HG03025 (cell line): ENCODE data around the gene PRKRA.
"Not testable (repeated sequence)": the region's sequence is repeated elsewhere in the genome, so short reads cannot be mapped to it uniquely, and the experiment has no call there.

Experiments used
- ATAC-seq: cut with Tn5 transposase; IDR thresholded peaks from one replicate; pipeline ENCODE4 v1.9.1; 2021; ENCODE audit warnings: mild to moderate bottlenecking, moderate library complexity; ENCODE audit not compliant: unreplicated experiment, low FRiP score

PRKRA gene

DNA sequence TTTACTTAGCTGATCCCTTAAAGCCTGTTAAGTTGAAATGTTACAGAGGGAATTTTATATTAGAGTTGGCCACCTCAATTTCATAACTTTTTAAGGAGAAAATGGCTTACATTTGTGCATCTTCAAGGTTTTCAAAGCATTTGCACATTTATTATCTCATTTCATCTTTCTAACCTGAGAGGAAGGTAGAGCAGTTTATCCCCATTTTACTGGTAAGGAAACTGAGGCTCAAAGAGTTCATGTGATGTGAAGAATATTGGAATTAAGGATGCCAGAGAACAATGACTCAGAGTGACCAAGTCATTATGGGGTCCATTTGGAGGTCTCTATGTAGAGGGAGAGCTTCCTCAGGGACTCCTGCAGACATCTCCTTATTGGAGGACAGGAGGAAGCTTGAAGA, 35.0 kb downstream of the PRKRA start:
- ATAC-seq: no peak

DNA sequence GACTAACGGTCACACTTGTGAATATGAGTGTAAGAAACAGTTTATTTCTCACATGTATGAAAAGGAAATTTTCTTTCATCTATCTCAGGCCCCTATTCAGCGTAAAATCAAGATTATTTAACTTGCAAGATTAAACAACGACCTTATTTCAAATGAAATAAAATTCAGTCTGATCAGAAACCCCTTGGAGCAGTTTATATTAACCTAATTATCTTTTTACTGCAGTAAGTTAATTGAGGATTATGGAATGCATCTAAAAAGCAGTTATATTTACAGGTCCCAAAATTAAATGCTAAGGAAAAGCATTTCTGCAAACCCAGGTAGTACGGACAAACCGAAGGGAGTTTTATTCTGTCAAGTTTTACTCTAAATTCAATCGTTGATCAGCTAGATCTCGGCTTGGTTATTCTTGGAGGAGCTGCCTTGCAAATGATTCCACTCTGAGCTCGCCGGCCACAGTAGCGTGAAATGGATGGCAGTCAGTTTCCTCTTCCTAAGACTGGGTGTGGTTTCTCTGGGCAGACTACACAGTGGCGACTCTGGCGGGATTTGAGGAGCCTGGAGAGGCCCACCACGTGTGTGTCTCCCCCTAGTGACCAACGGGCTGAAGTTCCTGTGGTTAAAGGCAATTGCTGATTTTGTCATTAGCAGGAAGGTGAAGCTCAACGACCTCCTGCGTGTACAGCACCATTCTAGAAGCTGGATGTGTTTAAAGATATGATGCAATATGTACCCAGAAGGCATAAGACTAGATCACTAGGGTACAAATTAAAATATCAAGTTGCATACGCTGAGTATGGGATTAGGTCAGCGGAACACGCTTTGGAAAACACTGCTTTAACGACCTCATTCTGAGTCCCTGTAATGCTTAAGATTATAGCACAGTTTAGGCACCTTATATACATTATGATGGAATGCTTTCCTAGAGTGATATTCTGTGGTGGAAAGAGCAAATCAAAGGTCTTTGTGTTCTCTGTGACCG, 36.4 kb downstream of the PRKRA start:
- peak; percentile 83 for ATAC-seq

DNA sequence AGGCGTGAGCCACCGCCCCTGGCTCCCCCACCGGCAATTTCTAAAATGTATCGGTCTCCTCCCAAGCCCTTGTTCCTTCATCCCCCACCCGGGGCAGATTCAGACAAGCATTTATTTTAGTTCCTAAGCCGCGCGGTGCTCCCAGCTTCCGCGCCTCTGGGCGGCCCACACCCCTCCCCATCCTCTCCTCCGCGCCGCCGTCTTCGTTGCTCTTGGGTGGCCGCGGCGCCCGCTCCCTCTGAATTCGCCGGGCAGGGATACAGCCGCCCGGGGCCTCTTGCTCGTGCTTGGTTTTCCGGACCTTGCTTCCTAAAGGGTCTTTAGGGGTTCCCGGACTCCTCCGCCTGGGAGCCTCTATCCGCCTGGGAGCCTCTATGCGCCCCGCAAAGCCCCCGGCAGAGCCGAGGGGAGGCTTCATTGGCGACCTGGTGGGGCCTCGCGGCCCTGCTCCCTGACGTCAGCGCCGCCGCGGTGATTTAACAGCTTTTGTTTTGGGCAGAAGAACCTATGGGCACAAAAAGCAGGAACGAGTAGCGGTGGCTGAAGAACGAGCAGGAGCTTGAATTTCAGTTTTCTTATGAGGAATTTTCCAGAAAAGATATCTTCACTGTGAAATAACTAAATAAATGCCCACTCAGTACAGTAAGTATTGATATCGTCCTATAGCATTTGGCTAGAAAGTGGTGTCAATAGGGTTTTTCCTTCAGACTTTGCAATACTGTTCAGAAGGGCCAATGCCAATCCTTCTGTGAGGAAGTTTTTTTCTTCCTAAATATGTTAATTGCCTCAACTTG, 37.3 kb downstream of the PRKRA start:
- peak; percentile 82 for ATAC-seq

DNA sequence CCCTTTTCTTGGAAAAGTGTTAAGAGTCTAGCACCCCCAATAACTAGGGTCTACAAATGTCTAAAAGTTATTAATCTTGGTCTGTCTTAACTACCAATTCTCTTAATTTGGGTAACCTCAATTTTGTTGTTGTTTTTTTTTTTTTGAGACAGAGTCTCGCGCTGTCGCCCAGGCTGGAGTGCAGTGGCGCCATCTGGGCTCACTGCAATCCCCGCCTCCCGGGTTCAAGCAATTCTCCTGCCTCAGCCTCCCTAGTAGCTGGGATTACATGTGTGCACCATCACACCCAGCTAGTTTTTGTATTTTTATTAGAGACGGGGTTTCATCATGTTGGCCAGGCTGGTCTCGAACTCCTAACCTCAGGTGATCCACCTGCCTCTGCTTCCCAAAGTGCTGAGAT, 38.5 kb downstream of the PRKRA start:
- ATAC-seq: not testable (repeated sequence)

DNA sequence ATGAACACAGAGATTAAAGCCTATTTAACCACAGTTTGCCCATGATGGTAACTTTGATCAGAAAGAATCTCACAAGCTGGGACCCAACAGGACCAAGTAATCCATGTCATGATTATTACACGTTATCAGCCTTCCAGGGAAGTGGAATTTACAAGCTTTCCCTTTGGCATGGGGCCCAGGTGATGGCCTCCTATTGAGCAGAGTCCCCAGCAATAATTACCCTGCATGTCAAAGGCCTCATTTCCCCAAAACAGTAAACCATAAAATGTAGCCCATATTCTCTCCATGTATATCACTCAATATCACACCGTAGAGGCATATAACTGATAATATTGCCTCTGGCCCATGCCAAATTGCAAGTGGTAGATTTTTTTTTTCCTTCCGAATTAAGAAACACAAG, 38.9 kb downstream of the PRKRA start:
- no peak for ATAC-seq

DNA sequence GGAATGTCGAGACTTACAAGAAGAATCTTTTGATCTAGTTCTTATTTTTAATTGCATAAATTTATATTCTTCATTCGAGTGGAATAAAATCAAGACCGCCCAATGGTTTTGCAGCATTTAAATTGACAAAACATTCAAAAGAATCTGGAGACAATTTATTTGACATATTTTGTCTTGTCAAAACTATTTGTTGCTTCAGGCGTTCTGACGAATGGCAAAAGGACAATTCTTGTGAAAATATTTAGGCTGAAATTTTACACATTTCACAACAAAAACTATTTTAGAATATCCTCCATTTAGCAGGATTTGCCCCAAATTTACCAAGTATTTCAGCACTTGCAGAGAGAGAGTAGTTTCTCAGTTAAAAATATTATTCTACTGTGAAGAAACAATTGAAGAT, 41.7 kb downstream of the PRKRA start:
- ATAC-seq: no peak

DNA sequence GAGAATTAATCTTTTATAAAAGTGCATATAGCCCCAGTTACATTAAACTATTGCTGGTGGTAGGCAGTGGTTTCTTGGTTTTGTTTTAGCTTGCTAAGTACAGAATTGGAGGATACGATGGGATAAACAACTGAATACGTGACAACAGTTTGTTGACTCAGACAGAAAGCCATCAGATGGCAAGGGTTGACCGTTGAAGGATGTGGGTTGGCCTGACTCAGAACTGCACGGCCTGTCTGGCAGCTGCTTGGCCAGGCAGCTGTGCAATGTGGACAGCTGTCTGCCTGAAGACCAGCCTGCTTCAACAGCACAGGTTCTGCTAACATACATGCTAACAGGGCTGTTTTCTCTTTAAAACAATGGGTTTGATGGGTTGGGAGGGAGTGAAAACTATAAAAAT, 46.6 kb downstream of the PRKRA start:
- peak; percentile 99 for ATAC-seq

DNA sequence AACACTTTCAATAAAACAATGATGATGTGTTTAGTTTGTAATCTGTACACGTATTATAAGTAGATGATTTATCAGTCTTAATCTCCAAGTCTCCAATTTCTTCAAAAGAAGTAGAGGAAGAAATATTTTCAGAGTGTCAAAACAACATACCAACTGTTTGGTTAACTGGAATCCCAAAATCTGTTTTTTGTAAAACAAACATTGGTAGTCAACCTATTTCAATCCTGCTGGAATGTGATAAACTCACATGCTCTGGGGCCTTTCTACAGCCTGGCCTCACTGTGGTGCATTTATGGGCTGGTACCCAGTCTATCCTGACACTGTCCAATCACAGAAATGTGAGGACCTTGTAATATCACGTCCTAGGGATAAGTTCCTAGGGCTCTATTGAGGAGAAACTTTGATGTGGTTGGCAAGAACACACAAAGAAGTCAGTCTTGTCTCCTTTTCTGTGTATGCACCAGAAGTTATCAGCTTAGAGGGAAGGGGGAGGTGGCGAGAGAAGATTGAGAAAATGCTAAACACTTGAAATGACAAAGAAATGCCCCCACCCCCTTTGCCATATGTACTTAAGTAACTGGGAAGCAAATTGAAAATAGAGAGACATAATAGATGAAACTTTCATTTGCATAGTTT, 47.2 kb downstream of the PRKRA start:
- ATAC-seq: peak; percentile 42

DNA sequence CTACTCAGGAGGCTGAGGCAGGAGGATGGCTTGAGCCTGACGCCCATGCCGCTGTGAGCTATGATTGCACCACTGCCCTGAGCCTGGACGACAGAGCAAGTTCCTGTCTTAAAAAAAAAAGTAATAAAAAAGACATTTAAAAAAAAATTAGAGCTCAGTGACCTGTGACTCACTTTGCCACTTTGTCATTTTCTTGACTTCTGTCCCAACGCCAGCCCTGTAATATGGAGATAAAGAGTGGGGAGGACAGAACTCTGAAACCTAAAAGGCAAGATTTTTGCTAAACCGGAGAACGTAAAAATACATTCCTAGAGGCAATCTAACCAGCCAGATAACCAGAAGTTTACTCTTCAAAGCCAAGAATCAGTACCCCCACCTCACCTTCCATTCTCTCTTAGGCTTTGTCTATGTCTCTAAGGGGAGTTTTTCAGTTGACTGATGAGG, 49.0 kb downstream of the PRKRA start:
- ATAC-seq: no peak

DNA sequence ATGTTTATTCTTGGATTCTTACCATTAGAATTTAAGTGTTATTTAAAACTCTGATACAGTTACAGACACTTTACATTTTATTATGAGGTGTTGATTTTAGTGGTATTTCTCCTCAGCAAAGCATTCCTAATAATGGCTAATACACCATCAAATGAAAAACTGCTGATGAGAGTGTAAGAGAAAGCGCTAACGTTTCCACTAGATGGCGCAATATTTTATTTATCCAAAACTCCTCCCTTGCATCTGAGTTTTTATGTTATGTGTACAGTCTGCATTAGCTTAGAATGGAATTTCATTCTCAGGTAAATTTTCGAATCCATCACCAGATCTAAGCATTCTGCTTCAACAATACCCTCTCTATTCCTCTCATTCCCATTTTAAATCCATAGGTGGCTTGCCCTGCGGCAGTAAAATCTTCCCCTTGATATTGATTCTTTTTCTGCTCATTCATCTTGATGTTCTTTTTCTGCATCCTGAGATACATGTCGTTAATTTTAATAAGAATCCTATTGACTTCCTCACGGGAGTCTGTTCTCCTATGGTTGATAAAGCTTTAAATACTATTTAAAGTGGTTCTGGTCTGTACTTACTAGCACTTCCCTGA, 53.9 kb downstream of the PRKRA start:
- ATAC-seq: no peak

DNA sequence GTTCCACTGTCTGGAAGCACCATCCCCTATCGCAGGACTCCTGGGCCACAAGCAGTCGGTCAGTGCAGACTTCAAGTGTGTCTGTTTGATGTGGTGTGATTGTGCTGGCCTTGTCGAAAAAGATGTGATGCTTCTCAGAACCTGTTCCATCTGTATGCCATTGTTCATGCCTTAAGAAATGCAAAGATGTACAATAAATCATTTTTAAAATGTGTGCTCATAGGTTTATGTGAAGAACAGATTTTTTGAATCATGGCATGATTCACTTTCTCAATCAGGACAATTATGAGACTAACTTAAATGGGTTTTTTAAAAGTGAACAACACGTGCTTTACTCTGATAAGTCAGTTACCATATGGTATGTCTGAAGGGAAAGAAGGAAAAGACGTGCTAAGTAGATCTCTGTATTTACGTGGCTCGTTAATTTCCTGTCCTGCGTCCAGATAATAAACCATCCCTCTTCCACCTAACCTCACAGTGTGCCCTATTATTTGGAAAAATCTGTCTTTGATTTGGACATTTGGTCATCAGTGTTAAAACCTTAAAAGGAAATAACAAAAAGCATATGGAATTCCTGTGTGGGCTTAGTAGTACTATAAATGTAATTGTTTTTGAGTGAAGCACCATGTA, 54.9 kb downstream of the PRKRA start:
- no peak for ATAC-seq

DNA sequence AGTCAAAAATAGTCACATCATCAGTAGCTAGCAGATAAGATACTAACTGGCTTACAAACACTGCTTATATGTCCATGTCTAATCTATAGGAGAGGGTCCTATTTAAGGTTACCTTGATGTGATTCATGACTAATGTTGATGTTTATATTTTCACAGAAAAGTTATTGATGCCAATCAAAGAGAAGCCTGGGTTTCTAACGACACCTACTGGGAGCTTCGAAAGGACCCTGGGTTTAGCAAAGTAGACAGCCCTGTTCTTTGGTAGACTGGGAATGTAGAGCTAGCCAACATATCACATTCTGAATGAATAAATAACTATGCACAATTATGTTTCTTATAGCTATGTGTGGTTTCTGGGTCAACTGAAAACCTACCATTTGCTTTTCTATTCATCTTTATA, 55.7 kb downstream of the PRKRA start:
- no peak for ATAC-seq

DNA sequence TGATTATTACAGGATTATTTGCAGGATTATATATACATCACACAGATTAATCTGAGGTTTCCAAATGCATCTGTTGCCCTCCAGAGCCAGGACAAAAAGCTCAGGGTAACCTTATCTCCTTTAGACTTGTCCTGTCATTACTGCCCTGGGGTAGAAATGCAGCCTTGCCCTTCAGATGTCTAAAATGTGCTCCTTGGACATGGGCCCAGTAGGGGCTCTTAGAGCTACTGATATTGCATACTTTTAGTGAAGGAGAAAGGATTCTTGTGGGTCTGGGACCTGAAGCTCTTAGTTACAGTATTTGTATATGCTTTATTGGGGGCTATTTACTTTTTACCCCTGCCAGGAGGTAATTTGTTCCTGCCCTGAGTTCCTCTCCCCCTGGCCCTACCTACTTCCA, 56.1 kb downstream of the PRKRA start:
- no peak for ATAC-seq

DNA sequence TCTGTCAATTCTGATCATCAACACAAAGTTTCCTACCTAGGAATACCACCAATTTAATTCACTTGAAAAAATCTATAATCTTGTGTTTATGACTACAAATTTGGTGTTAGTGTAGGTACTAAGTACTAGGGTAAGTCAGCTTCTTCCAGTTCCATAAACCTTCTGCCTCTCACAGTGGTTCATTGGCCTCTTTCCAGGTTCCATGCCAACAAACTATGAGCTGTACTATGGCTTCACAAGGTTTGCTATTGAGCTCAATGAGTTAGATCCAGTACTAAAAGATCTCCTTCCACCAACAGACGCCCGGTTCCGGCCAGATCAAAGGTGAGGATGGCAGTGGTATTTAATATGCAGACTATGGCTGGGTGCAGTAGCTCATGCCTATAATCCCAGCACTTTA, 58.8 kb downstream of the PRKRA start:
- ATAC-seq: no peak

DNA sequence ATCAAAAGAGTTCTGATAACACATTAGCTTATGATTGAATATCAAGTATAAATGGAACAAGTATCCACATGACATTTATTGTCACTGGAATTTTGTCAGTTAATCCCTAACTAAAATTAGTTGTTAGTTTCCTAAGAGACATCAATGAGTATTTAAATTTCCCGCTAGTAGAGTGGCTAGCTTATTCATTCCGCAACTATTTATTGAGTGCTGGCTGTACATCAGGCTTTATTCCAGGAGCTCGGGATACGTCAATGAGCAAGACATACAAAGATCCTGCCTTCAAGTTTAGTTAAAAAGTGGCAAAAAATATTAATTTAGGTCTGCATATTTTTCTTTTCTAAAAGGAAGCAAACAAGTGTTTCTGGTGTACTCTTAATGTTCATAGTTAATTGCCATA, 59.3 kb downstream of the PRKRA start:
- no peak for ATAC-seq

DNA sequence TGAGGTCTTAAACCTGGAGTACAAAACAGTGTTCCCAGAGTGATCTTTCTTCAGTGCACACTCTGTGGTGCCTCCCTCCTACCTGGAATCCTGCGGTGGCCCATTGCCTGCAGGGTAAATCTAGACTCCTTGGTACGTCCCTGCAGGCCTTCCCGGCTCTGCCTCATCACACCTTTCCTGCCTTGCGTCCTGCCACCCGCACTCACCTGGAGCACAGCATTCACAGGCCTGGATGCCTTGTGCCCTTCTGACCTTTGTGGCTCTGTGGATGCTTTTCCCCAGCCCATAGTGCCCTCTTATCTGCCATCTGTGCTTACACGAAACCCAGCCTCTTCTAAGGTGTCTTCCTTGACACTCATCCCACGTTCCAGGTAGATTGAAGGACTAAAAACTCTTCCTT, 62.7 kb downstream of the PRKRA start:
- no peak for ATAC-seq

DNA sequence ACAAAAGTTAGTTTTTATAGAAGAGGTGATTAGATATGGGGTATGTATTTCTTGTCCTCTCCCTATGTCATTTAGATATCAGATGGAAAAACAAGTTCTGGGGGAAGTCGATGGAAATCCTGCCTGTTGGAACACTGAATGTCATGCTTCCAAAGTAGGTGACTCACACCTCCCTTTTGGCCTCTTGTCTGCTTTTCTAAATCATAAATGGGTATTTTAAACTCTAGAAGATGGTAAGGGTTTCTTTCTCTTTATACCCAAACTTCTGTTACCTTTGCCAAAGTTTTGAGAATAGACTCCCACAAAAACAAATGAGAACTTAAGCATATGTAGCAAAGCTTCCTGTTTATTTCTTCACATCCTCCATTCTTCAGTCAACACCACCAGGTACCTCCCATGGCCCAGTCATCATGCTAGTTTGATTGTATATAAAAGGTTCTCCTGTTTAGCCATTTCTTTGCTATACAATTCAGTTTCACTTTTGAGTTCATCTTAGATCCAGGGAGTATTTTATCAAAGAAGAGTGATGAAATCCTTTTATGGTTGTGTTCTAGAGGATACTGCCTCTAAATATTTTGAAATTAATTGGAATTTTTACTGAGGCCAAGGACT, 63.9 kb downstream of the PRKRA start:
- no peak for ATAC-seq

DNA sequence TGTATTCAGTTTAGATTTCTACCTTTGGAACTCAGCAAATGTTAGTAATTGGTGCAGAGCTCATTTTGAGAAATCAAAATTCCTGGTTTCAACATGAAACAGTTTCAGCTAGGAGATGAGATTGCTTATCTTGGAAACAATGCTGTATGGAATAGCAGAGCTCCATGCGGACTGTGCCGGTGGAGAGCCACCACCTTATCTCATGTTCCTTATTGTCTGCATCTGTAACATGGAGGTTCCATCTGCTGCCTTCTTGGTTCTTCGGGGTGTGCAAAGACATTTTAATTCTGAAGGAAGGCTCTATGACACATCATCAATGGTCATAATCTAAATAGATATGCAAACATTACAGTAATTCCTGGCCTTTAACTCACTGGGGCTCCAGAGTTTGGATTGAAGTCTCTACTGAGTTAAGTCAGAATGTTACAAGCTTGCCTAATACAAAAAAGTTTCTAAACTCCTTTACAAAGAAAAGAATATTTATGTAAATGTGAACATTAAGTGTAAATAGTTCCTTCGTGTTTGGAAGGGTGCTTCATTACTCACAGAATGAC, 65.3 kb downstream of the PRKRA start:
- ATAC-seq: no peak

DNA sequence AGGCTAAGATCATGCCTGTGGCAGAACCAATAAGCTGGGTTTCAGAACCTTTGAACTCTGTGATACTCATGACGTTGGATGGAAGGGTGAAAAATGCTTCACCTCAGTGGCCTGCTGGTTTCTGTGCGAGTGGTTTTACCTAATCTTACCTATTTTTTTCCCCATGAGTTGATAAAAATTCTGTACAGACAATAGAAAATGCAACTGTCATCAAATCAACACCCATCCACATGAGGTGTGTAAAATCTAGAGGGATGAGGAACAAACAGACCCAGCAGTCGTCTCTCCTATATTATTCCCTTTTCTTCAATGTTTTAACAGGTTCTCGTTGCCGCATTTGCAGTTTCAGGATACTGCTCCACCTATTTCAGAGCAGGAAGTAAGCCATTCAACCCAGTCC, 67.3 kb downstream of the PRKRA start:
- ATAC-seq: no peak
